Muscle layer of duodenum (tissue), 2 donors: ENCODE results near the gene SRF.

Experiments
- H3K27ac ChIP-seq: one replicate; pipeline ENCODE4 v1.7.0; 2013; ENCODE audit warnings: mild to moderate bottlenecking, low read length
- H3K27me3 ChIP-seq: one replicate; pipeline ENCODE4 v1.7.0; 2013; ENCODE audit warnings: low read depth, mild to moderate bottlenecking, control low read depth, low read length
- H3K36me3 ChIP-seq, 2 donors: one replicate each; pipeline ENCODE4 v1.7.0; 2013; ENCODE audit warnings: low read length in 2 of 2, control low read depth in 1 of 2, mild to moderate bottlenecking in 1 of 2; ENCODE audit not compliant: insufficient read depth in 2 of 2, control insufficient read depth in 1 of 2
- H3K4me1 ChIP-seq, 2 donors: one replicate each; pipeline ENCODE4 v1.7.0; 2013; ENCODE audit warnings: low read length in 2 of 2, mild to moderate bottlenecking in 2 of 2, control low read depth in 1 of 2, moderate library complexity in 1 of 2; ENCODE audit not compliant: insufficient read depth in 2 of 2, control insufficient read depth in 1 of 2
- H3K4me3 ChIP-seq, 2 donors: one replicate each; pipeline ENCODE4 v1.7.0; 2013; ENCODE audit warnings: low read length in 2 of 2, low read depth in 1 of 2, mild to moderate bottlenecking in 1 of 2
- H3K9me3 ChIP-seq, 2 donors: one replicate each; pipeline ENCODE4 v1.7.0; 2013; ENCODE audit warnings: low read length in 2 of 2, control low read depth in 1 of 2, mild to moderate bottlenecking in 1 of 2; ENCODE audit not compliant: control insufficient read depth in 1 of 2
- donor health status: healthy.

Gene SRF

GRCh38 chr6:43170931-43171706 is at the start of gene SRF:
Gene SRF, plus strand, starts transcription at chr6:43171269. Its CDS starts 388 bp downstream, at chr6:43171657.
- no peaks in the 10 kb centered on the region for H3K9me3 ChIP-seq
- H3K36me3 ChIP-seq: peaks cover 12 to 13% of the 10 kb centered on the region in 2 donors
- peaks cover 17 to 23% of the 10 kb centered on the region in 2 donors for H3K4me1 ChIP-seq
- peak within 1 kb of the TSS; percentile 81 to 91 for H3K4me3 ChIP-seq
- H3K27ac ChIP-seq: peak within 1 kb of the TSS; percentile 95
- no peaks in the 10 kb centered on the region for H3K27me3 ChIP-seq

- Histone ChIP-seq H3K9me3 (no peaks in the 10 kb centered on the region), H3K27ac (no peak overlapping the region), H3K36me3 (no peaks in the 10 kb centered on the region), H3K4me3 (no peak overlapping the region), H3K4me1 (peaks cover 0 to 8% of the 10 kb centered on the region in 2 donors), H3K27me3 (no peaks in the 10 kb centered on the region)
Measured at GRCh38 chr6:43122146-43122545, 48.9 kb upstream of the SRF start.

- H3K36me3 ChIP-seq: no peaks in the 10 kb centered on the region
- H3K4me3 ChIP-seq: no peak overlapping the region
- peaks cover 0 to 8% of the 10 kb centered on the region in 2 donors for H3K4me1 ChIP-seq
- H3K27ac ChIP-seq: no peak overlapping the region
- H3K27me3 ChIP-seq: no peaks in the 10 kb centered on the region
- H3K9me3 ChIP-seq: no peaks in the 10 kb centered on the region
Measured at GRCh38 chr6:43123461-43124314, 47.4 kb upstream of the SRF start.

- Histone ChIP-seq H3K9me3 (no peaks in the 10 kb centered on the region), H3K4me1 (peaks cover 0 to 8% of the 10 kb centered on the region in 2 donors), H3K27me3 (no peaks in the 10 kb centered on the region), H3K27ac (no peak overlapping the region), H3K4me3 (no peak overlapping the region), H3K36me3 (no peaks in the 10 kb centered on the region)
Measured at GRCh38 chr6:43124481-43124880, 46.6 kb upstream of the SRF start.

- Histone ChIP-seq H3K9me3 (no peaks in the 10 kb centered on the region), H3K36me3 (no peaks in the 10 kb centered on the region), H3K4me1 (peaks cover 0 to 8% of the 10 kb centered on the region in 2 donors), H3K27me3 (no peaks in the 10 kb centered on the region), H3K4me3 (no peak overlapping the region), H3K27ac (no peak overlapping the region)
Measured at GRCh38 chr6:43125119-43125518, 46.0 kb upstream of the SRF start.

GRCh38 chr6:43125555-43125954 is 45.5 kb upstream of the SRF start:
- Histone ChIP-seq H3K4me1 (peaks cover 0 to 8% of the 10 kb centered on the region in 2 donors), H3K4me3 (no peak overlapping the region), H3K27me3 (no peaks in the 10 kb centered on the region), H3K27ac (no peak overlapping the region), H3K9me3 (no peaks in the 10 kb centered on the region), H3K36me3 (no peaks in the 10 kb centered on the region)

GRCh38 chr6:43127180-43127579 is 43.9 kb upstream of the SRF start:
- Histone ChIP-seq H3K27ac (no peak overlapping the region), H3K4me1 (peaks cover 0 to 8% of the 10 kb centered on the region in 2 donors), H3K36me3 (no peaks in the 10 kb centered on the region), H3K4me3 (no peak overlapping the region), H3K27me3 (no peaks in the 10 kb centered on the region), H3K9me3 (no peaks in the 10 kb centered on the region)

- Histone ChIP-seq H3K4me1 (peaks cover 0 to 8% of the 10 kb centered on the region in 2 donors), H3K36me3 (no peaks in the 10 kb centered on the region), H3K27ac (no peak overlapping the region), H3K4me3 (no peak overlapping the region), H3K27me3 (no peaks in the 10 kb centered on the region), H3K9me3 (no peaks in the 10 kb centered on the region)
Measured at GRCh38 chr6:43127877-43128276, 43.2 kb upstream of the SRF start.

- Histone ChIP-seq H3K4me1 (peaks cover 0 to under 1% of the 10 kb centered on the region in 2 donors), H3K36me3 (no peaks in the 10 kb centered on the region), H3K27ac (no peak overlapping the region), H3K4me3 (no peak overlapping the region), H3K9me3 (no peaks in the 10 kb centered on the region), H3K27me3 (no peaks in the 10 kb centered on the region)
Measured at GRCh38 chr6:43128926-43129325, 42.1 kb upstream of the SRF start.

- no peaks in the 10 kb centered on the region for H3K27me3 ChIP-seq
- no peak overlapping the region for H3K4me3 ChIP-seq
- H3K9me3 ChIP-seq: no peaks in the 10 kb centered on the region
- no peak overlapping the region for H3K27ac ChIP-seq
- H3K36me3 ChIP-seq: no peaks in the 10 kb centered on the region
- H3K4me1 ChIP-seq: no peaks in the 10 kb centered on the region
Measured at GRCh38 chr6:43129434-43130194, 41.5 kb upstream of the SRF start.

- H3K4me1 ChIP-seq: no peaks in the 10 kb centered on the region
- no peaks in the 10 kb centered on the region for H3K9me3 ChIP-seq
- no peak overlapping the region for H3K27ac ChIP-seq
- no peak overlapping the region for H3K4me3 ChIP-seq
- no peaks in the 10 kb centered on the region for H3K27me3 ChIP-seq
- no peaks in the 10 kb centered on the region for H3K36me3 ChIP-seq
Measured at GRCh38 chr6:43130429-43130828, 40.6 kb upstream of the SRF start.
